ENCODE results near the gene ACTG1.

- no peak for TF ChIP-seq PKNOX1 (IDR thresholded peaks at IDR 0.05)
- TF ChIP-seq ARNT (IDR thresholded peaks at IDR 0.05) = no peak
- TF ChIP-seq BHLHE40 (IDR thresholded peaks at IDR 0.05; ENCODE audit: borderline replicate concordance) = no peak
- TF ChIP-seq L3MBTL2 (conservative IDR thresholded peaks at IDR 0.05) = no peak
- TF ChIP-seq TARDBP (IDR thresholded peaks at IDR 0.05) = no peak
- TF ChIP-seq NFRKB (IDR thresholded peaks at IDR 0.05) = no peak
- TF ChIP-seq ELF4 (IDR thresholded peaks at IDR 0.05) = no peak
Observed at GRCh38 chr17:81510785-81511553, 1.6 kb downstream of the ACTG1 start.

All from HEK293T (cell line).